Measurements from ENCODE around the gene FKTN.
"Not testable (repeated sequence)": the region's sequence is repeated elsewhere in the genome, so short reads cannot be mapped to it uniquely, and the experiment has no call there.

Gene FKTN

DNA sequence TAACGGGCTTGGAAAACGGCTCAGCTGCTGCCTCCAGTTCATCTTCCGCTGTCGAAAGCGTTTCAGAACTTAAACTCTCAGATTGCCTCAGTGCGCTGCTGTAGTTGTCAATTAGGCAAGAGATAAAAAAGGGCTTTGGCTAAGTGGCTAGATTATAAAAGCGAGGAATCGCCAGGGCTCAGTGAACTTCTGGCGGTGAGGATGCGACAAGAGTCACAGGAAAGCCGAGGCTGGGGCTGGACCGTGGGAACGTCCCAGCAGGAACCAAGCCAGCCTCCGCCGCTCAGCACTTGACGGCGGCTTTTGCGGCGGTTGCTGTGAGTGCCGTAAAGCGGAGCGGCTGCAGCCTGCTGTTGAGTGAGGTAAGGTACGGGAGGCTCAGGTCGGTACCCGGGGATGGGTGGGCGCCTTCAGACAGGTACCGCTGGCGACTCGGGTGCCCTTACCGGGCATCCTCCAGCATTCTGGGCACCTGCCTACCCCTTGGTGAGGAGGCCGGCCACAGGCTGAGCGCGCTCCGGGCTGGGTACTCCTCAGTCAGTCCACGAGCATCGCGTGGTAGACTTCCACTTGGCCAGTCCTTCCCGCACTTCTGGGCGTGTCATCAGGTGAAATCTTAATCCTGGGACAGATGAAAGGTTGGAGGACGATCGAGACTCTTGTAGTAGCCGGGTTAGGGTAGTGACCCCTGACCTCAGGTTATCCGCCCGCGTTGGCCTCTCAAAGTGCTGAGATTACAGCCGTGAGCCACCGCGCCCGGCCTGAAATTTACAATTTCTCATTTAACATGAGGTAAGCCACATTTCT lies at the start of gene FKTN:
FKTN (plus strand) TSS at position 328 of the 807 bp plus-strand sequence. CDS start 16,902 bp downstream, outside the sequence.
- DNase-seq: peak; percentile 92

- DNase-seq: no peak
These were observed 49.4 kb upstream of the FKTN start for GRCh38 chr9:105508530-105508929.

DNA sequence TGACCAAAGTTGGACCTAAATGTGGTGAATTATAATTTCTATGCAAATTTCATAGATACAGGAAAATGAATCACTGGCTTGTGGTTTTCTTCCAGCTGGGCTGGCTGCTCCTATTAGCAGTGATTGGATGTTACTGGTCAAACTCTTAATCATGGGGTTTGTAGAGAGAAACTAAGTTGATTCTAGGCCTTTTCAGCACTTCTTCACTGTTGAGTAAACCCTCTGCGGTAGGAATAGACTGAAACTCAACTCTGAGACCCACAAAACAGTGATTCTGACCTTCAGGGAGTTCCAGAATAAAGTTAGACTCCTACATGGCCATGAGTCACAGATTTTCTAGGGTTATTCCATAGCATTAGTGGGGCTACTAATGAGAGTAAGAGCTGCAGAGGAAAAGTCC lies 47.9 kb upstream of the FKTN start:
- no peak for DNase-seq

DNA sequence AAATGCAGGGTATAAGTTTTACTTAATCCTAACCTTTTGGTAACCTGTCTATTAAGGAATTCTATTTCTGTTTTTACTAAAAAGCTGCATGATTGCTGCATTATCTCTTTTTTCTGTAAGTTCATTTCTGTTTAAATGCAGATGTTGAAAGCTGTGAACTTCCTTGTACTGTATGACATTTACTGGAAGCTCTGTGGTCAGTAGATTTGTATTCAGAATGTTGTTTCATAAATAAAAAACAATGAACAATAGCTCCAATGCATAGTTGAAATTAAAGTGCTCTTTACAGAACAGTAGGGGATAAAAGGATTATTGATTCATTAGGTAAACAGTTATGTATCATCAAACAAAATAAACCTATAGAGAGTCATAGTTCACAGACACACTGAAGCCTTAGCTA lies 46.5 kb upstream of the FKTN start:
- DNase-seq: no peak

DNA sequence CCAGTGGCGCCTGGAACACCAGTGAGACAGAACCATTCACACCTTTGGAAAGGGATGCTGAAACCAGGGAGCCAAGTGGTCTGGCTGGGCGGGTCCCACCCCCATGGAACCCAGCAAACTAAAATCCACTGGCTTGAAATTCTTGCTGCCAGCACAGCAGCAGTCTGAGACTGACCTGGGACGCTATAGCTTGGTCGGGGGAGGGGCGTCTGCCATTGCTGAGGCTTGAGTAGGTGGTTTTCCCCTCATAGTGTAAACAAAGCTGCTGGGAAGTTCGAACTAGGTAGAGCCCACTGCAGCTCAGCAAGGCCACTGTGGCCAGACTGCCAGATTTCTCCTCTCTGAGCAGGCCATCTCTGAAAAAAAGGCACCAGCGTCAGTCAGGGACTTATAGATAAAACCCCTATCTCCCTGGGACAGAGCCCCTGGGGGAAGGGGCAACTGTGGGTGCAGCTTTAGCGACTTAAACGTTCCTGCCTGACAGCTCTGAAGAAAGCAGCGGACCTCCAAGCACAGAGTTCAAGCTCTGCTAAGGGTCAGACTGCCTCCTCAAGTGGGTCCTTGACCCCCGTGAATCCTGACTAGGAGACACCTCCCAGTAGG lies 42.0 kb upstream of the FKTN start:
- no peak for DNase-seq

DNA sequence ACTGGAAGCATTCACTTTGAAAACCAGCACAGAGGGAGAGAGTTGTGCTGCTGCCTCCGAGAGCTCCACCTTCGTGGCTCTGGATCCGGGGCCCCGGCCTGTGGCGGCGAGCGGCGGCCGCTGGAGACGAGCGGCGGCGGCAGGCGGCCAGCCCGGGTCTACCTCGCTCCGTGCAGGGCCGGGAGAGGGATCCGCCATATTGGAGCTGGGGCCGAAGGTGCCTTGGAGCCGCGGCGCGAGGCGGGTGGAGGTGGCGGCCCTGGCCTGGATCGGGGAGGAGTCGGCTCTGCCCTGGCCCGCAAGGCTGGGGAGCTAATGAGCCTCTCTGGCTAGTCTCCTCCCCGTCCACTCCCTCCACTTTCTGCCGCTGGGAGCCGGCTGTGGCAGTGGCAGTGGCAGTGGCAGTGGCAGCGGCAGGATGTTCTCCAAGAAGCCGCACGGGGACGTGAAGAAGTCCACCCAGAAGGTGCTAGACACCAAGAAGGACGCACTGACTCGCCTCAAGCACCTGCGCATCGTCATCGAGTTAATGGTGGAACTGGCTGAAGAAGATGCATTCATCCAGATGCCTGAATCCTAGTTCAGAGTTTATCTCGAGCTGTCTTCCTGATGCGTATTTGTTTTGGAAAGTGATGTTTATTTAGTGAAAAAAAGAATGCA lies 38.1 kb upstream of the FKTN start:
- peak; percentile 62 for DNase-seq

DNA sequence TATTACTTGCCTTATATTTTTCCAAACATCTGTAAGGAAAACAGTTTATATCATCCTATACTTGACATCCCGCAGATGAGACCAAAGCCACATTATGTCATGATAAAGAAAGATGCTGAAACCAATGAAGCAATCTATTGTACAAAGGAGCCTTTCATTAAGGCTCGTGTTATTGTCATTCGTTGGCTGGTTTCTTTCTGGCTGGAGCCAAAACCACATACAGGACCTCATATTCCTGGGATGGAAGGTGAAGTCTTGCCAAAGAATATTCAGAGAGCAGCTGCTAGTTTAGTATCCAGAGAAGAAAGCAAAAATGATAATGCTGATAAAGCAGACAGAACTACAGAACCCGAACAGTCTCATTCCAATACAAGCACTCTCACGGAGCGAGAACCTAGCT lies 36.9 kb upstream of the FKTN start:
- not testable (repeated sequence) for DNase-seq

GRCh38 chr9:105522618-105523385 lies 35.1 kb upstream of the FKTN start:
- DNase-seq: not testable (repeated sequence)

DNA sequence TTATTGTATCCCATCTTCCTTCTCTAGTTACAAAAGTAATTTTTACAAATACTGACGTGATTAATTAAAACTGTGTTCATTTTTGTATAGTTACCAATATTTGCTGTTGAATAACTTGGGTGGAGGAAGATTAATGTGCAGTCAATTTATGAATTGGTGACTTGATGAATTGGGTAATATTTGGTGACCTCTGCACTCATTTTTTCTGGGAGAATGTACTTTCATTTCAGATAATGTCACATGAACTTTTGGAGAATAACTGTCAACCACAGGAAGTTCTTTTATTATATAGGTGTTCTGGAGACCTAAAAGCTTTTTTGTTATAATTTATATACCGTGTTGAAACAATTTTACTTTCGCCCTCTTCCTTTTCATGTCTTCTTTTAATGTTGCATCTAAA lies 26.4 kb upstream of the FKTN start:
- DNase-seq: no peak

GRCh38 chr9:105535920-105536668 lies 21.8 kb upstream of the FKTN start:
- DNase-seq: no peak

GRCh38 chr9:105539452-105539851 lies 18.5 kb upstream of the FKTN start:
- DNase-seq: no peak

DNA sequence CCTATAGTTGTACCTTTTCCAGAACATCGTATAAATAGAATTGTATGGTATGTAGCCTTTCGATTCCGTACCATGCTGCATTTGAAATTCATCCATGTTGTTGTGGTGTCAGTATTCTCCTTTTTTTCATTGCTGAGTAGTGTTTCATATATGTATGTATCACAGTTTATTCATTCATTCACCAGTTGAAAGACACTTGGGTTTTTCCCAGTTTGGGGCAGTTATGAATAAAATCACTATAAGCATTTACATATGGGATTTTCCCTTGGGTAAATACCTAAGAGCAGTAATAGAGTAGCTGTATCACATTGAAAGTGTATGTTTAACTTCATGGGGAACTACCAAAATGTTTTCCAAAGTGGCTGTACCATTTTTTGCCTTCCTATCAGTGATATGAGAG lies 16.1 kb upstream of the FKTN start:
- no peak for DNase-seq

GRCh38 chr9:105554042-105554441 lies 3.9 kb upstream of the FKTN start:
- DNase-seq: no peak

DNA sequence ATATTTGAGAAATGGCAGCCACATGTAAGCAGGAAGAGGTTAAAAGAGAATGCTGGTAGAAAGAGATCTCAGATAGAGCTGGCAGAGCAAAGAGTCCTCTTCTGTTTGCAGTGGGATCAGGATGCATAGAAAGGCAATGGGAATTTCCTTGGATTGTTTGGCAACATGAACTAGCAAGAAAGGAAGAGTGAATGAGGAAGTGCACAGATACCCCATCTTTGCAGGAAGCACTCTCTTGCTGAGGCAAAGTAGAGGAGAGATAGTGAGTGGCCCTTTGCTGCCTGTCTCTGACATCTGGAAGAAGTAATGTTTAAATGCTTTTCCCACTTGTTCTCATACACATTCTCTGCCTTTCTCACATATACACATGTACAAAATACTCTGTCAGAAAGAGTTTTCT lies 14.5 kb downstream of the FKTN start:
- DNase-seq: no peak

GRCh38 chr9:105579952-105580351 lies 22.0 kb downstream of the FKTN start:
- DNase-seq: not testable (repeated sequence)

GRCh38 chr9:105581550-105581949 lies 23.6 kb downstream of the FKTN start:
- not testable (repeated sequence) for DNase-seq

DNA sequence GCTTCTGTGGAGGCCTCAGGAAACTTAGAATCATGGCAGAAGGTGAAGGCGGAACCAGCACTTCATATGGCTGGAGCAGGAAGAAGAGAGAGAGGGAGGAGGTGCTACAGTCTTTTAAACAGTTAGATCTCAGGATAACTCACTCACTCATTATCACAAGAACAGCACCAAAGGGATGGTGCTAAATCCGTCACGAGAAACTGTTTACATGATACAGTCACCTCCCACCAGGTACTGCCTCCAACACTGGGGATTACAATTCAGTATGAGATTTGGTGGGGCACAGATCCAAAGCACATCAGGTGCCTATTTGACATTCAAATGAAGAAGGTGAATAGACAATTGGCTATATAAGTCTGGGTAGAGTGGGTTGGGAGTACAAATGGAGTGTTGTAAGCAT lies 35.2 kb downstream of the FKTN start:
- DNase-seq: no peak

DNA sequence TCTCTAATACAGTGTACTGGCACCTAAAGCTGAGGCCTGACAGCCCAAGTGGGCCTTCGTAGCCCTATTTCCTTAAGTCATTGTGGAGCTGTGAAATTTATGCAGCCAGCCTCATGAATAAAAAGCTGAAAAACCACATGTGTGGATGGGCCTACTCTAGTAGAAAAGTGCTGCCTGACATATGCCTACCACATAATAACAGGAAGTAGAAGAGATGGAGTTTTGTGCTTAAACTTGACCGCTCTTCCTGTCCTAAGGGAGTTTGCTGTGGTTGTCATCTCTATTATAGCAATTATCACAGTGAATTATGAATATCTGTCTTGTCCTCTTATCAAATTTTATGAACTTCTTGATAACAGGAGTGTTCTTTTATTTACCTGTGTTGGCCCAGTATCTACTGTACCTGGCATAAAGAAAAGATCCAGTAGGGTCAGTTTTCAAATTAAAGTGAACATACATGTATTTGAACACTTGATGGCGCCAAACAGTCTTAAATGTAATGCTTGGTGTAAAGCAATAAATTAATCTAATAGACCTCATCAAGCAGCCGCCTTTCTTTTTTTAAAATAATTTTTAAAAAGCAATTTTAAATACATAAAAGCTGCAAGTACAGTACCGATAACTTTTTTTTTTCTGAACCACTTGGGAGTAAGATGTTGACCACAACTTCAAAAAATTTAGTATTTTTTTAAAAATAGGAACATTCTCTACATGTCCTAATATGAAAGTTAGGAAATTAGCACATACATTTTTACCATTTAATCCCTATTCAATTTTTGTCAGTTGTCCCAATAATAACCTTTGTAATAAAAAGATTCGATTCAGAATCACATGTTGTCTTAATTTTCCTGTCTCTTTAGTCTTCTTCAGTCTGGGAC lies 51.0 kb downstream of the FKTN start:
- no peak for DNase-seq

DNA sequence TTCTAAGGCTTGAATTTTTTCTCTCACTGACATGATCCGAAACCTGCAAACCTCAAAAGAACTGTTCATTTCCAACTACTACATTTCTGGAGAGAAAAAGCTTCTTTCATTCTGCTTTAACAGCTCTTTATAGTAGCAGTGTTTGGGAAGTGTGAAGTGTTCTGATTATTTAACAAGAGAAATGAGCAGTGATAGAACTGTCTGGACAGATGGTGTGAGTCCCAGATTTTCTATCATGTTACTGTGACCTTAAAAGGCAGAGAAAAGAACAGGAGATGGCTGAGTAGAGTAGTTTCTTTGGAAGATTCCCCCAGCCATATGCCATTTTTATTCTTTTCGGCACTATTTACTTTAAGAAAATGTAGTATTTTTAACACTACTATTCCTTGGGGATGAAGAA lies 63.1 kb downstream of the FKTN start:
- DNase-seq: no peak

DNA sequence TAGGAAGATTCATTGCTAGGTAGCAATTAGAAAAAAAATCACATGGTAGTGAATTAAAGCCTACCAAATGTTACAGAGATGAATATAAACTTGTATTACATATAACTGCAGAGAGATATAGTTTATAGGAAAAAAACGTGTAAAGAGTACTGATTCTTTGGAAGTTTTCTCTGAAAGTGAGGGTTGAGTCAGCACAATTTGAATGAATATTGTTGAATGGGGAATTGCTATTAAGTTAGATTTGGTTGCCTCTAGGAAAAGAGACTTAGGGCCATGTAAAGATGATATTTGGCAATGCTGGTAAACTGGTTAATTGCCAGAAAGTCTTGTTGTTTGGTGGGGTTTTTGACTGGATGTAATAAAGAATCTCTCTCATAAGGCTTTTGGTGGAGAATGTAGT lies 67.2 kb downstream of the FKTN start:
- DNase-seq: no peak

- DNase-seq: no peak
These were observed 74.9 kb downstream of the FKTN start for GRCh38 chr9:105632807-105633206.

DNA sequence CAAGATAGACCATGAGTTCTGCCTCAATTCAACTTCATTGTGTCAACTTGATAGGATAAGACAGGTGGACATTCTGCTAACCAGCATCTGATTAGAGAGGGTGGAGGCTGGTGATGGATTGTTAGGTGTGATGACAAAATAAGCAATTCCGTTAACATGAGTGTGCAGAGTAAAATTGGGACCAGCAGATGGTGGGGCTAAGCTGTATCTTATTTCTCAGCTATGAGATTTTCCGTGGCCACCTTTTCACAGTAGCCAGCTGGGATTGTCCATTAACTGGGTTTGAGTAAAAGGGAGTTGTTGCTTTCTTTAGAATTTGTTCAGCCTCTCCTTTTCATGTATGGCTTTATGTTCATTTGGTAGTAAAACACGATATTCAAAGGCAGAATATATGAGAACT lies 75.5 kb downstream of the FKTN start:
- no peak for DNase-seq
